Stimulated activated CD4-positive, alpha-beta T cell treated with anti-CD3 and anti-CD28 coated beads, Interleukin-4, amount 100 ng/mL, for 48 hours (primary cell): ENCODE data around the gene SDR39U1.
A peak's percentile ranks its signal among the peaks of the same experiment; 100 is the strongest.

ENCODE experiments used
- DNase-seq, 2 donors: peaks; one replicate each; pipeline ENCODE4 v3.0.0-alpha.2; 2020; ENCODE audit warnings: low read depth in 2 of 2

SDR39U1 gene

GRCh38 chr14:24441904-24442239 is 704 bp downstream of the SDR39U1 start:
- no peak for DNase-seq

- DNase-seq: no peak
These were observed 1.1 kb downstream of the SDR39U1 start for GRCh38 chr14:24441485-24441884.

DNA sequence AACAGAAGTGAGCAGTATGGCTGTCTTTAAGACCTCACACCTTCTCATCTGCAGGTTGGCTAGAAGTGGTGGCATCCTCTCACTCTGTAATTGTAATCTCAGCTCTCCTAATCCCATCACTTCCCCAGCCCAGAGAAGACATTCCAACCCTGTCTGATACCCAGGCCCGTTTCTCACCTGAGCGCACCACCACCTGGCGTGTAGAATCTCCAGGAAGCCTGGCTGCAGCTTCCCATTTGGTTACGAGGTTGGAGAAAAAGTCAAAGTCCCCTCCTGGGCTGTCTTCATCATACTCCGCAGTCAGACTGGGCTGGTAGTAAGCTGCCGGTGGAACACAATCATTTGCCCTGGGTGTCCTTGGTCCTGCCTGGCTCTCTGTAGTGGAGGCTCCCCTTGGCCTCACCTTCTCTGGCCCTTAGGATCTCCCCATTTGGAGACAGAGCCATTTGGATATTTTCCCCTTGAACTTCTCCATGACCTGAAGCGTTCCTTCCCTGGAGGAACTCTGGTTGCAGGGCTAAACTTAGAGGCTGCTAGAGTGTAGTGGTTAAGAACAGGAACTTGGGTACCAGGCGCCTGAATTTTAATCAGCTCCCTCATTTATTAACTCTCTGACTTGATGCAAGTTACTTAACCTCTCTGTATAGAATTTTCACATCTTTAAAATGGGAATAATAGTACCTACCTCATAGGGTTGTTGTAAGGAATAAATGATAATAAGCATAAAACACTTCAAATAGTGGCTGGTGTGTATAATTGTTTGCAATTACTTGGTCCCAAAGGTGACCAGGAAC is 1.8 kb downstream of the SDR39U1 start:
- DNase-seq: no peak

DNA sequence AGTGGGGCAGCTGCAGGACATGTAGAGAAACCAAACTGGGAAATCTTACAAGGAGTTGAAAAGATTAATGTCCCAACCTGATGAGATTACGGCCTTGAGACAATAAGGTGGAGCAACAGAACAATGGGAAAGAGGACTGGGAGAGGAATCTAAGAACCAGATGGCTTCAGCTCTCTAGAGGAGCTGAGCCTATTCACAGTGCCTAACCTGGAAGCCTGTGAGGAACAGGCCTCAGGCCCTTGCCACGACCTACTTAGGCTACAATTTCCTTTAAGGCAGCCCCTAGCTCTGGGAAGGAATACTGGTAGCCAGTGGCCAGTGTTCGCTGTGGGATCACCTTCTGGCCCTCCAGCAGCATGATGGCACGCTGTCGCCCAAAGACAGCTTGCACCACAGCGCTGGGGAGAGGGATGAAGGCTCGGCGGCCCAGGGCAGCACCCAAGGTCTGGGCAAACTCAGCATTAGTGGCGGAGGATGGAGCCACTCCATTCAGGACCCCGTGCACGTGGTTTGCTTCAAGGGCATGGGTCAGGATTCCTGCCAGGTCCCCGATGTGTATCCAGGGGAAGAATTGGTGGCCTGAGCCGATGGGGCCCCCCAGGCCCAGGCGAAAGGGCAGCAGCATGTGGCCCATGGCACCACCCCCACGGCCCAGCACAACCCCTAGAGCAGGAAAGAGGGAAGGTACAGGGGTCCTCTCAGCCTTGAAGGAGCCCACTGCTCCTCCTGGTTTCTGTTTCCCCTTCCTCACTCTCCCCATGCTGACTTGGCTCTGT is 2.6 kb downstream of the SDR39U1 start:
- no peak for DNase-seq

- no peak for DNase-seq
These were observed 3.3 kb downstream of the SDR39U1 start for GRCh38 chr14:24439257-24439656.

GRCh38 chr14:24438223-24439097 is 4.1 kb downstream of the SDR39U1 start:
- DNase-seq: no peak

DNA sequence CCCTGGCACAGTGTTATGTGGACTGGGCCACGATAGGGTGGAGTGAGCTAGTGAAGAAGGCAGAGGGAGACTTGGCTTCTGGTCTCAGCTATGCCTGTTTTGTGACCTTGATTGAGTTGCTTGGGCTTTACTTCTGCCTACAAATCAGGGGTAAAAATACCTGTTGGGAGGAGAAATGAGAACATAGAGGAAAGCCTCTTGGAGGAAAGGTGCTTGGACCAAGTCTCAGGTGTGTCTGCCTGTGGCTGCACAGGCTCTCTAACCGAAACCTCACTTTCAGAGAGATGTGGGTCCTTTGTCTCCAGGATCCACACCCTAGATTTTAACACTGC is 4.9 kb downstream of the SDR39U1 start:
- DNase-seq: no peak

GRCh38 chr14:24437020-24437735 is 5.4 kb downstream of the SDR39U1 start:
- no peak for DNase-seq

DNA sequence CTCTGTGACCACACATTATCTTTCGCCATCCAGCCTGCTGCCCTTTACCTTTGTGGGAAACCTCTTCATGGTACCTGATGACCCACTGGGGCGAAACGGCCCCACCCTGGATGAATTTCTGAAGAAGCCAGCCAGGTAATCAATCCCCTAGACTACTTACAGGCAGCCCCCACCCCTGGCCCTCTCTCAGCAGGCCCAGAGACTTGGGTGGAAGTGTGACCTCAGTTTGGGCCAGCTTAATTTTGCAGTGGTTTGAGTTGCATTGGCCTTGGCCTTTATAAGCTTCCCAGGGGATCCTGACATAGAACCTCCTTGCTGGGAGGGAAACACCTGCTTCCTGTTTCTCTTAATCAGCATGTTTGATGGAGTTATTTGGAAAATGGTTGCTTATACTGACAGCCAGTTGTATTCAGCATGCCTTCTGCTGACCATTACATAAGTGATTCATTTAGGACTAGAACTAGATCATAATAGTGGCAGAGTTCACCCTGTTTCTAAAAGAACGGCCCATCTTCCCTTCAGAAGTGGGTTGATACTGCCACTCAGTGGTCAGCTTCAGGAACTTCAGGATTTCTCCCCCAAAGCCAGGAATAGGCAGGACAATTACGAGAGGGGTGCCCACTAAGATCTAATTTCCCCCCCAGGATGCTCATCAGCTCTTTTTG is 6.1 kb downstream of the SDR39U1 start:
- no peak for DNase-seq

DNA sequence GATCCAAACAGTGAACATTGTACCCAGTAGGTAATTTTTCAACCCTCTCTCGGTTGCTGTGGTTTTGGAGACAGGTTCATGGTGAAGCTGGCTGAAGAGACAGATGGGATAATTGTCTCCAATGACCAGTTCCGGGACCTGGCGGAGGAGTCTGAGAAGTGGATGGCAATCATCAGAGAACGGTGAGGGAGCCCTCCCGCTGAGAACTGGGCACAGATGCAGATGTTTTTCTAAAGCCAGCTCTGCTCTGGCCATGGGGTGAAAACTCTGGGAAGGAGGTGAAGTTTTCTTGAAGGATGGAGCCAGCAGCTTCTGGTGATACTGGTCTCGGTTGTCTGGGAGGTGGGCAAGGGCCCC is 6.6 kb downstream of the SDR39U1 start:
- DNase-seq: no peak

- DNase-seq: no peak
These were observed 7.3 kb downstream of the SDR39U1 start for GRCh38 chr14:24435192-24435810.

- DNase-seq: no peak
These were observed 7.9 kb downstream of the SDR39U1 start for GRCh38 chr14:24434676-24435075.

DNA sequence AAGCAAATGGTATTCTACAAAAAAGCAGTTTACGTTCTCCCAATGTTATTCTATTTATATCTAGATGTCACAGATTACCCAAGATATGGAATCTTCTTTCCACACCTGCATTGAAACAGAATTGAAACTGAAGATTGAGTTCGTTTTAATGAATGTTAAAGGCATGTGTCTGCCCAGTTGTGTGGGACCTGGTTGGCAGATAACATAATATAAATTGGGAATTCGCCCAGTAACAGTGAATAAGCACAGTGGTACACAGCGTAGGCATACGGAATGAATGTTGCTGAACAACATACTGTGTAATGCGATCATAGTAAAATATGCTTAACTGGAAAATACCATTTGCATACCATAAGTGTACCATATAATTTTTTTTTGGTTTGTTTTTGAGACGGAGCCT is 8.5 kb downstream of the SDR39U1 start:
- DNase-seq: no peak

- DNase-seq: no peak
These were observed 10.1 kb downstream of the SDR39U1 start for GRCh38 chr14:24432259-24433131.

GRCh38 chr14:24431569-24432258 is 10.9 kb downstream of the SDR39U1 start:
- DNase-seq: peak; percentile 90 to 91

DNA sequence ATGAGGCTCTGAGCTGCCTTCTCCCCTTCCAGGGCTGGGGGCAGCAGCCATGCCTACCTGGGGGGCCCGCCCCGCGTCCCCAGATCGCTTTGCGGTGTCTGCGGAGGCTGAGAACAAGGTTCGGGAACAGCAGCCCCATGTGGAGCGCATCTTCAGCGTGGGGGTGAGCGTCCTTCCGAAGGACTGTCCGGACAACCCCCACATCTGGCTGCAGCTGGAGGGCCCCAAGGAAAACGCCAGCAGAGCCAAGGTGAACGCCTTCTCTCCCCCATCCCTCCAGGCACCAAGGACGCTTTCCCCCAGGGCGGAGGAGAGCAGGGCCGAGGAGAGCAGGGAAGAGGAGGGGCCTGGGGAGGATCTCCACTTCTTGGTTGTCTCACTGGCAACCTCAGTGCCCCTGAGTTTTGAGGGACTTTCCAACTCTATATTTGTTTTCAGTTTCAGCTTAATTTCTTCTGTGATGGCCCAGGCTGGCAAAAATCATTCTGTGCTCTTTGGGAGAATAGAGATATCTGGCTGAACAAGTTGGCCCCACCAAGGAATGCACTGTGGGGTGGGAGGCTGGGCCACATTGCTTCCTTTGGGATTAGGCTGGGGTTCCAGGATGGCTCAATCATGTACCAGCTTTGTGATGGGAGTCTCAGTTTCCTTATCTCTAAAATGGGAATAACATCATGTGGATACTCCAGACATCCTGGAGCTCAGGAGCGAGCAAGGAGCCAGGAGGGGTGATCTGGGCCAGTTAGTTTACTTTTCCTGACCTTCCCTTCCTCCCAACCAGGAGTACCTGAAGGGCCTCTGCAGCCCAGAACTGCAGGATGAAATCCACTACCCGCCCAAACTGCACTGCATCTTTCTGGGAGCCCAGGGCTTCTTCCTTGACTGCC is 11.7 kb downstream of the SDR39U1 start:
- peak; percentile 62 to 64 for DNase-seq

- peak; percentile 49 to 57 for DNase-seq
These were observed 12.4 kb downstream of the SDR39U1 start for GRCh38 chr14:24430143-24430681.
